DND-41 (cell line): ENCODE results near the gene AVP.

Experiments
- ATAC-seq: fragments of 200-7000 bp; cut with Tn5 transposase; 3 replicates; pipeline ENCODE4 v1.9.1; 2021; ENCODE audit warnings: low read depth; ENCODE audit not compliant: insufficient read depth
- DNase-seq: peaks from one replicate; pipeline ENCODE4 v3.0.0-alpha.2; 2020
- H2AFZ ChIP-seq: 2 replicates; pipeline ENCODE4 v1.6.0; 2012; ENCODE audit warnings: low read depth, low read length
- H3K27ac ChIP-seq: 2 replicates; pipeline ENCODE4 v1.5.1; 2012; ENCODE audit warnings: low read length, inconsistent platforms
- H3K27me3 ChIP-seq: fragments of 200-600 bp; sonication (generic); 2 replicates; pipeline ENCODE4 v1.6.0; 2012; ENCODE audit warnings: low read length, mild to moderate bottlenecking, inconsistent platforms; ENCODE audit not compliant: insufficient read depth, poor library complexity
- H3K36me3 ChIP-seq: 2 replicates; pipeline ENCODE4 v1.5.1; 2012; ENCODE audit warnings: low read length, inconsistent platforms; ENCODE audit not compliant: insufficient read depth
- H3K4me1 ChIP-seq: 2 replicates; pipeline ENCODE4 v1.5.1; 2012; ENCODE audit warnings: mild to moderate bottlenecking, low read length; ENCODE audit not compliant: insufficient read depth
- H3K4me2 ChIP-seq: 2 replicates; pipeline ENCODE4 v1.6.0; 2012; ENCODE audit warnings: mild to moderate bottlenecking, moderate library complexity, low read length, inconsistent platforms; ENCODE audit not compliant: insufficient read depth
- H3K4me3 ChIP-seq, 2 experiments: fragments of 200-600 bp in 1 of 2; shearing (Covaris generic) in 1 of 2; 2 replicates each; pipeline ENCODE4 v1.5.1; 2012 to 2016; ENCODE audit warnings: inconsistent platforms in 2 of 2, low read length in 2 of 2, mild to moderate bottlenecking in 2 of 2, low read depth in 1 of 2, moderate library complexity in 1 of 2
- H3K79me2 ChIP-seq: 2 replicates; pipeline ENCODE4 v1.6.0; 2012; ENCODE audit warnings: low read length, inconsistent platforms; ENCODE audit not compliant: insufficient read depth
- H3K9ac ChIP-seq: 2 replicates; pipeline ENCODE4 v1.6.0; 2012; ENCODE audit warnings: low read depth, mild to moderate bottlenecking, inconsistent platforms, low read length, moderate library complexity
- H3K9me3 ChIP-seq: 2 replicates; pipeline ENCODE4 v1.5.1; 2012; ENCODE audit warnings: low read length, moderate library complexity, mild to moderate bottlenecking, inconsistent platforms; ENCODE audit not compliant: insufficient read depth, severe bottlenecking
- H4K20me1 ChIP-seq: 2 replicates; pipeline ENCODE4 v1.6.0; 2012; ENCODE audit warnings: low read length; ENCODE audit not compliant: insufficient read depth
- CTCF ChIP-seq: IDR thresholded peaks from 2 replicates; pipeline ENCODE4 v1.5.1; 2012; ENCODE audit warnings: borderline replicate concordance, low read length, moderate library complexity, mild to moderate bottlenecking; ENCODE audit not compliant: poor library complexity, severe bottlenecking; ENCODE audit errors: extremely low read depth
- EZH2 ChIP-seq: IDR thresholded peaks from 3 replicates; pipeline ENCODE4 v1.6.1; 2012; ENCODE audit warnings: borderline replicate concordance, low read depth, mild to moderate bottlenecking, moderate library complexity, low read length, inconsistent platforms; ENCODE audit not compliant: severe bottlenecking

Gene AVP

GRCh38 chr20:3085571-3086072, 1.1 kb upstream of the AVP start:
- Histone ChIP-seq H4K20me1 (no peaks in the 10 kb centered on the region; the same call in none of the 2 replicates), H3K79me2 (no peaks in the 10 kb centered on the region), H3K4me3 (no peak overlapping the region), H3K27ac (no peak overlapping the region), H3K36me3 (no peaks in the 10 kb centered on the region), H3K9ac (no peak overlapping the region), H3K9me3 (no peaks in the 10 kb centered on the region), H3K27me3 (no peaks in the 10 kb centered on the region), H3K4me1 (peaks cover 7% of the 10 kb centered on the region), H3K4me2 (no peak overlapping the region), H2AFZ (no peak overlapping the region)
- no peak for TF ChIP-seq EZH2
- TF ChIP-seq CTCF, result no peak
- DNase-seq (no peak), ATAC-seq (no peak)

- Histone ChIP-seq H3K27ac (no peak overlapping the region), H3K4me3 (no peak overlapping the region), H3K36me3 (no peaks in the 10 kb centered on the region), H3K9me3 (no peaks in the 10 kb centered on the region), H3K27me3 (no peaks in the 10 kb centered on the region), H3K79me2 (no peaks in the 10 kb centered on the region), H2AFZ (no peak overlapping the region), H3K9ac (no peak overlapping the region), H3K4me1 (0 out of 2 replicates have a peak, but pooled peaks cover under 1% of the 10 kb centered on the region), H3K4me2 (no peak overlapping the region), H4K20me1 (no peaks in the 10 kb centered on the region; the same call in none of the 2 replicates)
- no peak for TF ChIP-seq CTCF
- TF ChIP-seq EZH2, result no peak
- ATAC-seq (no peak), DNase-seq (no peak)
These were observed 449 bp upstream of the AVP start for GRCh38 chr20:3084986-3085360.

GRCh38 chr20:3082955-3083952, 1.3 kb downstream of the AVP start:
- H3K27ac ChIP-seq, result no peak overlapping the region
- no peaks in the 10 kb centered on the region for H3K79me2 ChIP-seq
- no peak overlapping the region for H2AFZ ChIP-seq
- DNase-seq (no peak), ATAC-seq (no peak)
- no peaks in the 10 kb centered on the region for H3K27me3 ChIP-seq
- no peak overlapping the region for H3K9ac ChIP-seq
- H3K4me2 ChIP-seq, result no peak overlapping the region
- no peak for TF ChIP-seq CTCF
- TF ChIP-seq EZH2, result no peak
- H3K4me3 ChIP-seq, result no peak overlapping the region
- H3K36me3 ChIP-seq, result no peaks in the 10 kb centered on the region
- H4K20me1 ChIP-seq, result no peaks in the 10 kb centered on the region; the same call in none of the 2 replicates
- no peaks in the 10 kb centered on the region for H3K4me1 ChIP-seq
- H3K9me3 ChIP-seq, result no peaks in the 10 kb centered on the region
